Measurements from ENCODE around the gene MPZL1.

DNA sequence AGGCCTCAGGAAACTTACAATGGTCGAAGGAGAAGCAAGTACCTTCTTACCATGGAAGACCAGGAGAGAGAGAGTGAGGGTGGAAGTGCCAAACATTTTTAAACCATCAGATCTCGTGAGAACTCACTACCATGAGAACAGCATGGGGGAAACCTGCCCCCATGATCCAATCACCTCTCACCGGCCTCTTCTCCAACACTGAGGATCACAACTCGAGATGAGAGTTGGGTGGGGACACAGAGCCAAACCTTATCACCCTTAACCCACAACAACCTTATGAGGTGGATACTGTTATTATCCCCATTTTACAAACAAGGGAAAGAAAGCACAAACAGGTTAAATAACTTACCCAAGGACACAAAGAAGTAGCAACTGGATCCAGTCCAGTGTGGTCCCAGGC is 80.5 kb downstream of the MPZL1 start:
- TF ChIP-seq, protein P1, sequence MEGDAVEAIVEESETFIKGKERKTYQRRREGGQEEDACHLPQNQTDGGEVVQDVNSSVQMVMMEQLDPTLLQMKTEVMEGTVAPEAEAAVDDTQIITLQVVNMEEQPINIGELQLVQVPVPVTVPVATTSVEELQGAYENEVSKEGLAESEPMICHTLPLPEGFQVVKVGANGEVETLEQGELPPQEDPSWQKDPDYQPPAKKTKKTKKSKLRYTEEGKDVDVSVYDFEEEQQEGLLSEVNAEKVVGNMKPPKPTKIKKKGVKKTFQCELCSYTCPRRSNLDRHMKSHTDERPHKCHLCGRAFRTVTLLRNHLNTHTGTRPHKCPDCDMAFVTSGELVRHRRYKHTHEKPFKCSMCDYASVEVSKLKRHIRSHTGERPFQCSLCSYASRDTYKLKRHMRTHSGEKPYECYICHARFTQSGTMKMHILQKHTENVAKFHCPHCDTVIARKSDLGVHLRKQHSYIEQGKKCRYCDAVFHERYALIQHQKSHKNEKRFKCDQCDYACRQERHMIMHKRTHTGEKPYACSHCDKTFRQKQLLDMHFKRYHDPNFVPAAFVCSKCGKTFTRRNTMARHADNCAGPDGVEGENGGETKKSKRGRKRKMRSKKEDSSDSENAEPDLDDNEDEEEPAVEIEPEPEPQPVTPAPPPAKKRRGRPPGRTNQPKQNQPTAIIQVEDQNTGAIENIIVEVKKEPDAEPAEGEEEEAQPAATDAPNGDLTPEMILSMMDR (conservative IDR thresholded peaks at IDR 0.05 in 1 of 2, IDR thresholded peaks at IDR 0.05 in 1 of 2; ENCODE audit: low read depth in 1 of 2, low read length in 2 of 2), result no peak
- TF ChIP-seq EZH2 (IDR thresholded peaks at IDR 0.05; ENCODE audit: low read length, missing control alignments), result no peak
